ENCODE data around the gene PLCD3.

DNA sequence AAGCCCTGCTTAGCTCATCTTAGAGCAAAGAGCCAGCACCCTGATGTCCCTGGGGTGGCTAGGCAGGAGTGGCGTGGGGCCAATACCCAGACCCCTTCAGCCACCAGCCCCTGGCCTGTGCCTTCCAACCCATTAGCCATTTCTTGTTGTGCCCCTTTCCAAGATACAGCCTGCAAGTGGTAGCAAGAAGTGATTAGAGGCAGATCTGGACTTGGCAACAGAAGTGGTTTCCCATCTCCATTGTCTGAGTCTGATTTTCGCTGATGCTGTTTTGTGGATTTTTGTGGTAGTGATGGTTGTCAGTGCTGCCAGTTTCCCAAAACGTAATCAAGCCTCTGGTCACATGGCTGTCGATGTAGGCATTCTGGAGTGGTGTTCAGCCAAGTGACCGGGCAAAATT lies 25.7 kb downstream of the PLCD3 start:
- TF ChIP-seq, protein P1, sequence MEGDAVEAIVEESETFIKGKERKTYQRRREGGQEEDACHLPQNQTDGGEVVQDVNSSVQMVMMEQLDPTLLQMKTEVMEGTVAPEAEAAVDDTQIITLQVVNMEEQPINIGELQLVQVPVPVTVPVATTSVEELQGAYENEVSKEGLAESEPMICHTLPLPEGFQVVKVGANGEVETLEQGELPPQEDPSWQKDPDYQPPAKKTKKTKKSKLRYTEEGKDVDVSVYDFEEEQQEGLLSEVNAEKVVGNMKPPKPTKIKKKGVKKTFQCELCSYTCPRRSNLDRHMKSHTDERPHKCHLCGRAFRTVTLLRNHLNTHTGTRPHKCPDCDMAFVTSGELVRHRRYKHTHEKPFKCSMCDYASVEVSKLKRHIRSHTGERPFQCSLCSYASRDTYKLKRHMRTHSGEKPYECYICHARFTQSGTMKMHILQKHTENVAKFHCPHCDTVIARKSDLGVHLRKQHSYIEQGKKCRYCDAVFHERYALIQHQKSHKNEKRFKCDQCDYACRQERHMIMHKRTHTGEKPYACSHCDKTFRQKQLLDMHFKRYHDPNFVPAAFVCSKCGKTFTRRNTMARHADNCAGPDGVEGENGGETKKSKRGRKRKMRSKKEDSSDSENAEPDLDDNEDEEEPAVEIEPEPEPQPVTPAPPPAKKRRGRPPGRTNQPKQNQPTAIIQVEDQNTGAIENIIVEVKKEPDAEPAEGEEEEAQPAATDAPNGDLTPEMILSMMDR (IDR thresholded peaks at IDR 0.05), result no peak
- TF ChIP-seq EP300 (IDR thresholded peaks at IDR 0.05), result no peak
- TF ChIP-seq POLR2AphosphoS5 (IDR thresholded peaks at IDR 0.05), result no peak
